ENCODE results near the gene TSKU.

Gene TSKU

DNA sequence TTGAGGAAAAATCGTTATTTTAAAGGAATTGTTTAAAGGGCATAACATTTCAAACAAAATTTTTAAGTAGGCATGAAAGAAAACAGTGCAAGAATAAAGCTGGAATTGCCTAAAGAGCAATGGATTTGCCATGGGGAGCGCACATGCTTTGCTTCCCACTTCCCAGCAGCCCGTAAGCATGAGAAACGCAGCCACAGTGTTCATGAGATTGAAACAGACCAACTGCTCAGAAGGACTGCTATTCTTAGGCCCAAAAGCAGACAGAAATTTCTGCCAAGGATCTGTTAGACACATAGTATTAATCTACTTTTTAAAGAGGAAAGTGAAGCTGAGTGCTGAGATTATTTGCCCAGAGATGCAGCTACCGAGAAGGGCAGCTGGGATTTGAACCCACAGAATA, 34.2 kb upstream of the TSKU start:
- TF ChIP-seq EZH2 (IDR thresholded peaks at IDR 0.05) (no peak), FOXP2 (optimal IDR thresholded peaks at IDR 0.05; ENCODE audit: control extremely low read depth, extremely low read length, insufficient read depth) (no peak), POLR2AphosphoS5 (IDR thresholded peaks at IDR 0.05; ENCODE audit: borderline replicate concordance, low read depth, low read length) (no peak)
- H3K27ac ChIP-seq = no peak overlapping the region
- no peaks in the 10 kb centered on the region for H3K36me3 ChIP-seq (ENCODE audit: insufficient read depth, low read length)
- H3K4me3 ChIP-seq = no peak overlapping the region
- no peak for DNase-seq (ENCODE audit: low read depth, low spot score)
- H3K9ac ChIP-seq (ENCODE audit: insufficient read length) = no peak overlapping the region
- no peaks in the 10 kb centered on the region for H3K9me3 ChIP-seq (ENCODE audit: low read depth, low read length)

- Histone ChIP-seq H3K36me3 (ENCODE audit: insufficient read depth, low read length) (no peaks in the 10 kb centered on the region), H3K27ac (no peak overlapping the region), H3K4me3 (no peak overlapping the region), H3K9me3 (ENCODE audit: low read depth, low read length) (no peaks in the 10 kb centered on the region), H3K9ac (ENCODE audit: insufficient read length) (no peak overlapping the region)
- no peak for TF ChIP-seq POLR2AphosphoS5 (IDR thresholded peaks at IDR 0.05; ENCODE audit: borderline replicate concordance, low read depth, low read length)
- TF ChIP-seq FOXP2 (optimal IDR thresholded peaks at IDR 0.05; ENCODE audit: control extremely low read depth, extremely low read length, insufficient read depth) = no peak
- no peak for TF ChIP-seq EZH2 (IDR thresholded peaks at IDR 0.05)
- DNase-seq (ENCODE audit: low read depth, low spot score) = no peak
These were observed 33.1 kb upstream of the TSKU start for GRCh38 chr11:76750067-76750466.

DNA sequence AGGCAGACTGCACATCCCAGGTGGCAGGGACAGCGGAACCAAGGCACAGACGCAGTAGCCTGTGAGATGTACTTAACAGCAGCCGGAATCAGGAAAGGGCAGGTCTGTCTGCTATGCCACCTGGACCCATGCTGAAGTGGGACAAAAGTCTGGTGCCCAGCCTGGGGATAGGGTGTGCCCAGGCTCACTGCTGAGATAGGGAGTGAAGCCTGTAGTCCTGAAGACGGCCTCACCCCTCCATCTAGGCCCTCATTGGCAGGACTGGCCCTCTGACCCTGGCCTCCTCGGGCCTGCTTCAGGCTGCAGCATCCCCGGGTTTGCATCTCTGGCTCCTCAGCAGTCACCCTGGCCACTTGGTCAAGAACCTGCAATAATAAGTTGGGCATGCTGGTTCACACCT, 32.4 kb upstream of the TSKU start:
- Histone ChIP-seq H3K9me3 (ENCODE audit: low read depth, low read length) (no peaks in the 10 kb centered on the region), H3K9ac (ENCODE audit: insufficient read length) (no peak overlapping the region), H3K27ac (no peak overlapping the region), H3K36me3 (ENCODE audit: insufficient read depth, low read length) (no peaks in the 10 kb centered on the region), H3K4me3 (no peak overlapping the region)
- no peak for TF ChIP-seq POLR2AphosphoS5 (IDR thresholded peaks at IDR 0.05; ENCODE audit: borderline replicate concordance, low read depth, low read length)
- TF ChIP-seq EZH2 (IDR thresholded peaks at IDR 0.05) = no peak
- TF ChIP-seq FOXP2 (optimal IDR thresholded peaks at IDR 0.05; ENCODE audit: control extremely low read depth, extremely low read length, insufficient read depth) = no peak
- no peak for DNase-seq (ENCODE audit: low read depth, low spot score)

GRCh38 chr11:76752321-76753143, 30.6 kb upstream of the TSKU start:
- Histone ChIP-seq H3K27ac (no peak overlapping the region), H3K9me3 (ENCODE audit: low read depth, low read length) (no peaks in the 10 kb centered on the region), H3K36me3 (ENCODE audit: insufficient read depth, low read length) (no peaks in the 10 kb centered on the region), H3K9ac (ENCODE audit: insufficient read length) (no peak overlapping the region), H3K4me3 (no peak overlapping the region)
- DNase-seq (ENCODE audit: low read depth, low spot score) = no peak
- no peak for TF ChIP-seq FOXP2 (optimal IDR thresholded peaks at IDR 0.05; ENCODE audit: control extremely low read depth, extremely low read length, insufficient read depth)
- TF ChIP-seq EZH2 (IDR thresholded peaks at IDR 0.05) = no peak
- TF ChIP-seq POLR2AphosphoS5 (IDR thresholded peaks at IDR 0.05; ENCODE audit: borderline replicate concordance, low read depth, low read length) = no peak

DNA sequence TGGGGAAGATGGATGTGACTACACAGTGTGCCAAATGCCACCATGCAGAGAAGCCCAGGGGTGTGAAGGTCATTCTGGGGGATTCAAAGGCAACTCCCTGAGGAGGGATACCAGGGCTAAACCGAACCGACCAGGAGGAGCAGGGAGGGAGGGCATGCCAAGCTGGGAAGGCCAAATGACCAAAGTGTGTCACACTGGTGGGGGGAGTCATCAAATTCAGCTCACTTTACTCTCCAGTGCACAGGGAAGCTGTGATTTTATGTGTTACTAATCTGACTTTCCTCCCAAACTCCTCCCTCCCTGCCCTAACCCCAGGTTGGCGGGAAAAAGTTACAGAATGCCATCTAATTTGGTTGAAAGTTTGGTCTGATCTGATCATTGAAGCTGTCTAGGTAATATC, 29.7 kb upstream of the TSKU start:
- H3K9ac ChIP-seq (ENCODE audit: insufficient read length) = no peak overlapping the region
- DNase-seq (ENCODE audit: low read depth, low spot score) = no peak
- no peak overlapping the region for H3K4me3 ChIP-seq
- no peaks in the 10 kb centered on the region for H3K9me3 ChIP-seq (ENCODE audit: low read depth, low read length)
- H3K27ac ChIP-seq = no peak overlapping the region
- TF ChIP-seq FOXP2 (optimal IDR thresholded peaks at IDR 0.05; ENCODE audit: control extremely low read depth, extremely low read length, insufficient read depth) (no peak), POLR2AphosphoS5 (IDR thresholded peaks at IDR 0.05; ENCODE audit: borderline replicate concordance, low read depth, low read length) (no peak), EZH2 (IDR thresholded peaks at IDR 0.05) (no peak)
- no peaks in the 10 kb centered on the region for H3K36me3 ChIP-seq (ENCODE audit: insufficient read depth, low read length)

- no peak for DNase-seq (ENCODE audit: low read depth, low spot score)
- no peak overlapping the region for H3K9ac ChIP-seq (ENCODE audit: insufficient read length)
- H3K27ac ChIP-seq = no peak overlapping the region
- no peaks in the 10 kb centered on the region for H3K36me3 ChIP-seq (ENCODE audit: insufficient read depth, low read length)
- no peaks in the 10 kb centered on the region for H3K9me3 ChIP-seq (ENCODE audit: low read depth, low read length)
- TF ChIP-seq POLR2AphosphoS5 (IDR thresholded peaks at IDR 0.05; ENCODE audit: borderline replicate concordance, low read depth, low read length) (no peak), FOXP2 (optimal IDR thresholded peaks at IDR 0.05; ENCODE audit: control extremely low read depth, extremely low read length, insufficient read depth) (no peak), EZH2 (IDR thresholded peaks at IDR 0.05) (no peak)
- no peak overlapping the region for H3K4me3 ChIP-seq
These were observed 29.2 kb upstream of the TSKU start for GRCh38 chr11:76753950-76754349.

- no peak for DNase-seq (ENCODE audit: low read depth, low spot score)
- no peak overlapping the region for H3K9ac ChIP-seq (ENCODE audit: insufficient read length)
- no peak overlapping the region for H3K4me3 ChIP-seq
- H3K9me3 ChIP-seq (ENCODE audit: low read depth, low read length) = no peaks in the 10 kb centered on the region
- no peaks in the 10 kb centered on the region for H3K36me3 ChIP-seq (ENCODE audit: insufficient read depth, low read length)
- H3K27ac ChIP-seq = no peak overlapping the region
- no peak for TF ChIP-seq POLR2AphosphoS5 (IDR thresholded peaks at IDR 0.05; ENCODE audit: borderline replicate concordance, low read depth, low read length)
- no peak for TF ChIP-seq EZH2 (IDR thresholded peaks at IDR 0.05)
- no peak for TF ChIP-seq FOXP2 (optimal IDR thresholded peaks at IDR 0.05; ENCODE audit: control extremely low read depth, extremely low read length, insufficient read depth)
These were observed 26.8 kb upstream of the TSKU start for GRCh38 chr11:76756341-76756741.

GRCh38 chr11:76758311-76758710, 24.8 kb upstream of the TSKU start:
- no peak for DNase-seq (ENCODE audit: low read depth, low spot score)
- no peak overlapping the region for H3K4me3 ChIP-seq
- H3K9ac ChIP-seq (ENCODE audit: insufficient read length) = no peak overlapping the region
- H3K9me3 ChIP-seq (ENCODE audit: low read depth, low read length) = no peaks in the 10 kb centered on the region
- TF ChIP-seq EZH2 (IDR thresholded peaks at IDR 0.05) (no peak), POLR2AphosphoS5 (IDR thresholded peaks at IDR 0.05; ENCODE audit: borderline replicate concordance, low read depth, low read length) (no peak), FOXP2 (optimal IDR thresholded peaks at IDR 0.05; ENCODE audit: control extremely low read depth, extremely low read length, insufficient read depth) (no peak)
- H3K27ac ChIP-seq = no peak overlapping the region
- no peaks in the 10 kb centered on the region for H3K36me3 ChIP-seq (ENCODE audit: insufficient read depth, low read length)

DNA sequence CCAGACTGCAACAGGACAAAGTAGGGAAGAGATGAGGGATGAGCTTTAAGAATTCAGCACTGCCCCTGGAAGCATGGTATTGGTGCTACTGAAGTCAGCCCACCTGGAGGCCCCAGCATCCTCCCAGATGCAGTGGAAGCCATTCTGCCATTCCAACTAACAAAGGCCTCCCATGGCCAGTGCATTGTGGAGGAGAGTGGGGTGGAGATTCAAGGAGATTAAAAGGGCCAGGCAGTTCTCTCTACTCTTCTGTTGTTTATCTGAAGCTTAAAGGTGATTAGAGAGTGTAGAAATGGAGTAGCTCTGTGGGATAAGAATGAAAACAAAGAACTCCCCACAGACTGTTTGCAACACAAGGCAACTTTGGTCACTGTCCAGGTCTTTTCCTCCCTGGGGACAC, 24.1 kb upstream of the TSKU start:
- Histone ChIP-seq H3K4me3 (no peak overlapping the region), H3K36me3 (ENCODE audit: insufficient read depth, low read length) (no peaks in the 10 kb centered on the region), H3K9me3 (ENCODE audit: low read depth, low read length) (no peaks in the 10 kb centered on the region), H3K27ac (no peak overlapping the region), H3K9ac (ENCODE audit: insufficient read length) (no peak overlapping the region)
- no peak for DNase-seq (ENCODE audit: low read depth, low spot score)
- TF ChIP-seq FOXP2 (optimal IDR thresholded peaks at IDR 0.05; ENCODE audit: control extremely low read depth, extremely low read length, insufficient read depth) (no peak), POLR2AphosphoS5 (IDR thresholded peaks at IDR 0.05; ENCODE audit: borderline replicate concordance, low read depth, low read length) (no peak), EZH2 (IDR thresholded peaks at IDR 0.05) (no peak)

Data from SK-N-MC (cell line).